ENCODE measurements around the gene CD46.
A peak's percentile ranks its signal among the peaks of the same experiment; 100 is the strongest.

CD46 gene

DNA sequence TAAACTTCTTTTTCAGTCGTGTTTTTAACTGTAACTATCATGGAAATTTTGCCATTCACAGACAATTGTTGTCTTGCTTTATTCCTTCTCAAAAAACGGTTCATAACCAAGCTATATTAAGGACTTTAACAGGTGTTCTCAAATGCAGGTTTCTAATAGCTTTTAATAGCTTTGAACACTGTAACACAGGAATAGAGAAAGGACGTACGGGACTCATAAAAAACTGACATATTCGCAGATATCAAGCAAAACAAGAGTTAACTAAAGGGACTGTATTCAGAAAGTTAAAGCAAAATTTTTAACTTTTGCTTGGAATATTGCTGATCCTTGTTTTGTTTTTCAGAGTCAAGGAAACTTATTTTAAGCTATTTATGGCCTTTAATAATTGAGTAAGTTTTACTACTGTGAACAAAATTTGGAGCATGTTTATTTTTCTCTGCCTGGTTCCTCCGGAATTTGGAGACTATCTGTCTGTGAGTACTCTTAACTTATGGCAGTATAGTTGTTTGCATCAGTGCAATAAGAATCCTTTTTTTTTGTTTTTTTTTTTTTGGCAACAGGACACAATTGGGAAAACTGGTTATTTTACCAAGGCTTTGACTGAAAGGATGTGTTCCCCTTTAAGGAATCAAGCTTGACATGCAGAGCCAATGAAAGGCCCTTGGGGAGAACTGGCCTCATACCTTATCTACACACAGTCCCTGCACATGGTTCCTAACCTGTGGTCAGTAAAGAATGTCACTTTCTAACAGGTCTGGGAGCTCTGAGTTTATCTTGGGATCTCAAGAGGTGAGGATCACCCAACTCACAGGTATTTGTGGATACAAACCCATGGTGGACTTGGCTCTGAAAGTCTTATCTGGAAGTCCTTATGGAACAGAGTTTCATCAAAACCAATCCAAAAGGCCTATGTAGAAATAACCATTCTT is 5.8 kb upstream of the CD46 start:
- Histone ChIP-seq H3K27me3 (ENCODE audit: insufficient read depth, poor library complexity, severe bottlenecking) (no peaks in the 10 kb centered on the region), H3K27ac (replicated peaks) (no peak overlapping the region), H3K4me3 (replicated peaks; ENCODE audit: insufficient read depth, low read length) (no peak overlapping the region)
- DNase-seq (ENCODE audit: low read depth in 1 of 2, low spot score in 1 of 2) = no peak
- TF ChIP-seq SPI1 (IDR thresholded peaks at IDR 0.05; ENCODE audit: borderline replicate concordance, low read depth) (no peak), GABPA (IDR thresholded peaks at IDR 0.05; ENCODE audit: low read depth) (no peak), POLR2AphosphoS5 (IDR thresholded peaks at IDR 0.05; ENCODE audit: low read depth) (no peak)
- TF ChIP-seq, protein P1, sequence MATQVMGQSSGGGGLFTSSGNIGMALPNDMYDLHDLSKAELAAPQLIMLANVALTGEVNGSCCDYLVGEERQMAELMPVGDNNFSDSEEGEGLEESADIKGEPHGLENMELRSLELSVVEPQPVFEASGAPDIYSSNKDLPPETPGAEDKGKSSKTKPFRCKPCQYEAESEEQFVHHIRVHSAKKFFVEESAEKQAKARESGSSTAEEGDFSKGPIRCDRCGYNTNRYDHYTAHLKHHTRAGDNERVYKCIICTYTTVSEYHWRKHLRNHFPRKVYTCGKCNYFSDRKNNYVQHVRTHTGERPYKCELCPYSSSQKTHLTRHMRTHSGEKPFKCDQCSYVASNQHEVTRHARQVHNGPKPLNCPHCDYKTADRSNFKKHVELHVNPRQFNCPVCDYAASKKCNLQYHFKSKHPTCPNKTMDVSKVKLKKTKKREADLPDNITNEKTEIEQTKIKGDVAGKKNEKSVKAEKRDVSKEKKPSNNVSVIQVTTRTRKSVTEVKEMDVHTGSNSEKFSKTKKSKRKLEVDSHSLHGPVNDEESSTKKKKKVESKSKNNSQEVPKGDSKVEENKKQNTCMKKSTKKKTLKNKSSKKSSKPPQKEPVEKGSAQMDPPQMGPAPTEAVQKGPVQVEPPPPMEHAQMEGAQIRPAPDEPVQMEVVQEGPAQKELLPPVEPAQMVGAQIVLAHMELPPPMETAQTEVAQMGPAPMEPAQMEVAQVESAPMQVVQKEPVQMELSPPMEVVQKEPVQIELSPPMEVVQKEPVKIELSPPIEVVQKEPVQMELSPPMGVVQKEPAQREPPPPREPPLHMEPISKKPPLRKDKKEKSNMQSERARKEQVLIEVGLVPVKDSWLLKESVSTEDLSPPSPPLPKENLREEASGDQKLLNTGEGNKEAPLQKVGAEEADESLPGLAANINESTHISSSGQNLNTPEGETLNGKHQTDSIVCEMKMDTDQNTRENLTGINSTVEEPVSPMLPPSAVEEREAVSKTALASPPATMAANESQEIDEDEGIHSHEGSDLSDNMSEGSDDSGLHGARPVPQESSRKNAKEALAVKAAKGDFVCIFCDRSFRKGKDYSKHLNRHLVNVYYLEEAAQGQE (IDR thresholded peaks at IDR 0.05; ENCODE audit: insufficient replicate concordance, low read depth) = no peak
- TF ChIP-seq, protein P2, sequence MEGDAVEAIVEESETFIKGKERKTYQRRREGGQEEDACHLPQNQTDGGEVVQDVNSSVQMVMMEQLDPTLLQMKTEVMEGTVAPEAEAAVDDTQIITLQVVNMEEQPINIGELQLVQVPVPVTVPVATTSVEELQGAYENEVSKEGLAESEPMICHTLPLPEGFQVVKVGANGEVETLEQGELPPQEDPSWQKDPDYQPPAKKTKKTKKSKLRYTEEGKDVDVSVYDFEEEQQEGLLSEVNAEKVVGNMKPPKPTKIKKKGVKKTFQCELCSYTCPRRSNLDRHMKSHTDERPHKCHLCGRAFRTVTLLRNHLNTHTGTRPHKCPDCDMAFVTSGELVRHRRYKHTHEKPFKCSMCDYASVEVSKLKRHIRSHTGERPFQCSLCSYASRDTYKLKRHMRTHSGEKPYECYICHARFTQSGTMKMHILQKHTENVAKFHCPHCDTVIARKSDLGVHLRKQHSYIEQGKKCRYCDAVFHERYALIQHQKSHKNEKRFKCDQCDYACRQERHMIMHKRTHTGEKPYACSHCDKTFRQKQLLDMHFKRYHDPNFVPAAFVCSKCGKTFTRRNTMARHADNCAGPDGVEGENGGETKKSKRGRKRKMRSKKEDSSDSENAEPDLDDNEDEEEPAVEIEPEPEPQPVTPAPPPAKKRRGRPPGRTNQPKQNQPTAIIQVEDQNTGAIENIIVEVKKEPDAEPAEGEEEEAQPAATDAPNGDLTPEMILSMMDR (IDR thresholded peaks at IDR 0.05; ENCODE audit: insufficient read depth, low read length) = no peak

DNA sequence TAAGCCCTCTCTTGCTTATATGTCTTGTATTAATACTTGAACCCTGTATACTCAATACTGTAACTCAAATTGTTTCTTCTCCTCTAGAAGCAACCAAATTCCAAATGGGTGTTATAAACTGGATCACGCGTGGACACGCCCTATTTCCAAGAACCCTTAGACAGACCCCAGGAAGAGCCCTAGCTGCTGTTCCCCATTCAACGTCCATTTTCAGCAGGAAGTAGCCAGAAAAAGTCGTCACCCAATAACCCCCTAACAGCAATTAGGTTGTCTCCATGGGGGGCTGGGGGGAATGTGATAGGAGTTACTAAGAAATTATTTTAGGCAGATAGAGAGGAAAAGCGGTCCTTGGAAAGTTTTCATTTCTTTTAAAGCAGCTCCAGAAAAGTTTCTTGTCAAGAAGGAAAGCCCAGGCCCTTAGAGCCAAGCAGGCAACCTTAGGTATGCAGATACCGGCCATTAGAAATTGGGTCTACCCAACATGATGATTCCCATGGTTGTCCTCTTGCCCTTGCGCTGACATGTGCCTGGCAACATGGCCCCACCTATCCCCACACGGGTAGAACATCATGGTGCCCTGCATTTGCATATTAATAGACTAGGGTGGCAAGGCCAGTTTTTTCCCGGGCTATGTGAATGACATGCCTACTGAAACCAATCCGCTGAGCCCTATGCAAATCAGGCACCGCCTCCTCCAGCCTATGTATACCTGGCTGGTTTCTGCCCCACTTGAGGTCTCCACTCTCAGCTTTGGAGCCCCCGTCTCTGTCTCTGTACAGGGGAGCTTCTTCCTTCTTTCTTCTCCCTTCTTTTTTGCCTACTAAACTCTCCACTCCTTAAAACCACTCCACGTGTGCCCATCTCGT is 4.0 kb upstream of the CD46 start:
- TF ChIP-seq, protein P1 (IDR thresholded peaks at IDR 0.05; ENCODE audit: insufficient replicate concordance, low read depth) = no peak
- TF ChIP-seq, protein P2 (IDR thresholded peaks at IDR 0.05; ENCODE audit: insufficient read depth, low read length) = no peak
- TF ChIP-seq SPI1 (IDR thresholded peaks at IDR 0.05; ENCODE audit: borderline replicate concordance, low read depth) (no peak), GABPA (IDR thresholded peaks at IDR 0.05; ENCODE audit: low read depth) (no peak), POLR2AphosphoS5 (IDR thresholded peaks at IDR 0.05; ENCODE audit: low read depth) (no peak)
- H3K4me3 ChIP-seq (replicated peaks; ENCODE audit: insufficient read depth, low read length) = no peak overlapping the region
- no peaks in the 10 kb centered on the region for H3K27me3 ChIP-seq (ENCODE audit: insufficient read depth, poor library complexity, severe bottlenecking)
- H3K27ac ChIP-seq (replicated peaks) = no peak overlapping the region
- no peak for DNase-seq (ENCODE audit: low read depth in 1 of 2, low spot score in 1 of 2)

DNA sequence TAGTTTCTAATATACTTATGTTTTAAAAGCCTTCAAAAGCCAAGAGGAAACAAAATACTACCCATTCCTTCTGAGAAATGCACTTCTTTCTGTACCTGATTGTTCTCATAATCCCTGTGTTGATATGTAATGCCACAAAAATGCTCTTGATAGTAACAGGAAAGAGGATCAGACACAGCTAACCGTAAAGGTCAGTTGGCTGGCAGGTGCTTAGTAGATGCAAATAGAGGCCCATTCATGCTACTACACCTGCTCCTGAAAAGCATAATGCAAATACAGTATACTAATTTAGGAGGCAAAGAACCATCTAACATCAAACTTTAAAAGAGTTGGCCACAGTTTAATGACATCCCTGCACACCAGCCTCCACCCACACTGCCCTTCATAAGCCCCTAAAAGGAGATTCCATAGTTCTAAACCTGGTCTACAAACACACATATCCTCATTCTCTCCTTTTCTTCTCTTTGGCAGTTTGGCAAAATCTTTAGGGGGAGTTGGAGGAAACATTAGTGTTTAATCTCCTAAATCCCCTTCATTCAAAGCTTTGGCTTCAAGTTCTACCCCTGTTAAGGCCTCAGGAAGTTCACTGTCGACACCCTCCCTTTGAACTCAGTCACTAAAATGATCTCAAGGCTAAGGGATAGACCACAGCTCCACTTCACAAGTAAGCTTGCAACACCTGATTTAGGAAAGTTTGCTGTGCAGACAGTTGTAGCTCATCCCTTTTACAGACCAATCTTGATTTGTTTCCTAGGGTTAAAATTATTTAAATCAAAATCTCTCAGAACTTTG is 2.9 kb upstream of the CD46 start:
- DNase-seq (ENCODE audit: low read depth in 1 of 2, low spot score in 1 of 2) = peak in 1 of 2 experiments; percentile 33
- TF ChIP-seq, protein P1 (IDR thresholded peaks at IDR 0.05; ENCODE audit: insufficient replicate concordance, low read depth) = no peak
- no peak for TF ChIP-seq SPI1 (IDR thresholded peaks at IDR 0.05; ENCODE audit: borderline replicate concordance, low read depth)
- TF ChIP-seq, protein P2 (IDR thresholded peaks at IDR 0.05; ENCODE audit: insufficient read depth, low read length) = no peak
- TF ChIP-seq GABPA (IDR thresholded peaks at IDR 0.05; ENCODE audit: low read depth) = no peak
- TF ChIP-seq POLR2AphosphoS5 (IDR thresholded peaks at IDR 0.05; ENCODE audit: low read depth) = no peak
- no peaks in the 10 kb centered on the region for H3K27me3 ChIP-seq (ENCODE audit: insufficient read depth, poor library complexity, severe bottlenecking)
- H3K27ac ChIP-seq (replicated peaks) = no peak overlapping the region; the same call in 1 of the 2 replicates
- no peak overlapping the region for H3K4me3 ChIP-seq (replicated peaks; ENCODE audit: insufficient read depth, low read length)

Data from HL-60 (cell line).